GM19025 (cell line): ENCODE results near the gene GDF10.

Source experiments
- ATAC-seq: cut with Tn5 transposase; IDR thresholded peaks from one replicate; pipeline ENCODE4 v1.9.1; 2021; ENCODE audit warnings: mild to moderate bottlenecking, low read depth, moderate library complexity; ENCODE audit not compliant: unreplicated experiment

GDF10 gene

DNA sequence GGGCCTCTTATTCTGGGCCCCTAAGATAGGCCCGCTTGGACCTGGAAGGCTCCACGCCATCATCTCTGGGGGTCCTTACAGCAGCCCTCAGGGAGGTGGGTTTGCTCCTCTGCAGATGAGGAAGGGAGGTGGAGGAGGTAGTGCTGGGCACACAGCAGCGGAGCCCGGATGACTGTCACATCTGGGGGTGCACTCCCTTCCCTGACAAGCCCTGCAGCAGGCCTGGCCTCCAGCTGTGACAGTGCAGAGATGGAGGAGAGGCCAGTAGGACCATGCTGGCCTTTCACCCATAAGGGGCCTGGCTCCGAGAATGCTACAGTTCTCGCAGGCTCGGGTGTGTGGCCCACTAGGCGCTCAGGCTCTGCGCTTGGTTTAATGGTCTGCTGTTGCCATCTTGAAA is 31.5 kb downstream of the GDF10 start:
- no peak for ATAC-seq

DNA sequence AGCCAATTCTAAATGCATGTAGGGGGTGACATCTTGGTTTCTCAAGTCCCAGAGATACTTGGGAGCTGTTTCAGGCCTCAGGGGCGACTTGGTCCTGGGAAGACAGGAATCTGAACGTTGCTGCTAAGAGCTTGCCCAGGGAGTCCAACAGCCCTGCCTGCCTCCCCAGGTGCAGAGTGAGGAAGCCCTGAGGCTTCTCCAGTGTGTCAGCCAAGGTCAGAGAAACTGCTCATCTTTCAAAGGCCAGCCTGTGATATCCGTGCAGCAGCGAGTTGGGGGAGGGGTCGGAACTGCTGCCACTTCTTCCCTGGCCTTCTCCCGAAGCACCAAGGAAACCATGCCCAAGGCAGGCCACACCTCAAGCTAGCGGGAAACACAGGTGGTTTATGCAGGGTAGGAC is 32.0 kb downstream of the GDF10 start:
- ATAC-seq, result no peak

DNA sequence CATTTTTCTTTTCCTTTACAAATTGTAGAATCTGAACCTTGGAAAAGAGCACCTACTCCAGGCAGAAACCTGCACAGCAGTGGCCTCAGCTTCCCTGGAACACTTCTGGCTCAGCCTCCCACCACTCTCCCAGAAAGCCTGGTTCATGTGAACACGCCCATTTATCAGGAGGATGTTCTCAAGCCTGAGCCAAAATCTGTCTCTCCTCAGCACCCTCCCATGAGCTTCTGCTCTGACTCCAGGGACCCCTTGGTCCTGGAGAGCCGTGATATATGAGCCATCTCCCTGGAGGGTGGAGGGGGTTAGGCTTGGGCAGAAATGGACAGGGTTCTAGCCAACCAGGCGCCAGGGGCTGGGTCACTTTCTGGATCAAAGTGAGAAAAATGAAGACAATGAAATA is 32.4 kb downstream of the GDF10 start:
- no peak for ATAC-seq

DNA sequence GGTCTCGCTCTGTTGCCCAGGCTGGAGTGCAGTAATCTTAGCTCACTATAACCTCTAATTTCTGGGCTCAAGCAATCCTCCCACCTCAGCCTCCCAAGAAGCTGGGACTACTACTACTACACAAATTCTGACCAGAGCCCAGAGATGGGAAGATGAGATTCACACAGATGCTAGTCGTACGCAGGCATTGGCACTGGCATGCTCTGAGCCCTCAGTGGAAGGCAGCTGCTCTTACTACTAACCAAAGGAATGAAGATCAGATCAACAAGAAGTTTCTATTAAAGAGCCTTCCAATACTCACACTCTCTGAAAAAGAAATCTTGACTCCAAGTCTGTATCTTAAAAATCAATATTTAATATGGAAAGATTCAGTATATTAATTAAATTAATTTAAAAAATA is 32.9 kb downstream of the GDF10 start:
- ATAC-seq, result no peak

DNA sequence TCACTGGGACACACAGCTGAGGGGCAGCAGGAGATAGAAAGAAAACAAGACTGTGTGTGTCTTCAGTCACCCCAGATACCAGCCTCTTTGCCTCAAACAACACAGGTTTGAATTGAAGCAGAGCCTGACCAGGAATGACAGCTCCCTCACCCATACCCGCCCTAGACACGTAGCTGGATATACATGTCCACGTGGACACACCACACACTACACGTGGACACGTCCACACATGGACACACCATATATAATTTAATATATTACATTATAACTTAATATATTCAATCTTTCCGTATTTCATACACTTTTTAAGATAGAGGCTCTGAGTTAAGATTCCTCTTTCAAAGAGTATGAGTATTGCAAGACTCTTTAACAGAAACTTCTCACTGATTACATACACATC is 33.5 kb downstream of the GDF10 start:
- ATAC-seq, result no peak

DNA sequence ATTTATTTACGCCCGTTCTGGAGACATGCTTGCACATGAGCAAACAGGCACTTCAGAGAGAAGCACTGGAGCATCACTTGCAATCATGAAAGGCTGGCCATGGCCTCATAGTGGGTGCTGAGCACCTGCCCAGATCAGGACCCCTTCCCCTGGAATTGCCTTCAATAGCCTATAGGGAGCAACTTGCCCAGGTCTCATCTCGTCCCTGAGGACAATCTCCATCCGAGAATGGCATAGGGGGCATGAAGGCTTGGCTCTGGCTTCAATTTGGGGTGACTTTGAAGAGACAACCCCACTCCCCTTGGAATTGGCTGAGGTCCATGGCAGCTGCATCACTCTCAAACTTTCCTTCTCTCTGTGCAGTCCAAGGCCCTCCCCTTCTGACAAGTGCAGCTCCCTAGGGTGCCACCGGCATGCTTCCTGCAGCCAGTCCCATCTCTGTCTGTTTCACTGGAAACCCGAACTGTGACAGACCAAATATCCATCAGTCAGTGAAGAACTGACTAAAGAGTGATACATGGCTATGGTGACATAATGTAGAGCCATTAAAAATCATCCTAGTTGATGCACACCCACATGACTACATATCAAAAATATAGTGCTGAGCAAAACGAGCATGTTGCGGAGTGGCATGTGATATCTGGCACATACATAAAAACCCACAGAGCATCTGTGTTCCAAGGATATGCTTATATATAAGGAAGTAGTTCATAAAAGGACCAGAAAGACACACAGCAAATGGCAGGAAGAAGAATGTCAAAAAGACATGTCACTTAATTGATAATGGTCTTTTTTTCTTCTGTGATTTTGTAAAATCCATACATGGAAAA is 34.7 kb downstream of the GDF10 start:
- ATAC-seq, result no peak

DNA sequence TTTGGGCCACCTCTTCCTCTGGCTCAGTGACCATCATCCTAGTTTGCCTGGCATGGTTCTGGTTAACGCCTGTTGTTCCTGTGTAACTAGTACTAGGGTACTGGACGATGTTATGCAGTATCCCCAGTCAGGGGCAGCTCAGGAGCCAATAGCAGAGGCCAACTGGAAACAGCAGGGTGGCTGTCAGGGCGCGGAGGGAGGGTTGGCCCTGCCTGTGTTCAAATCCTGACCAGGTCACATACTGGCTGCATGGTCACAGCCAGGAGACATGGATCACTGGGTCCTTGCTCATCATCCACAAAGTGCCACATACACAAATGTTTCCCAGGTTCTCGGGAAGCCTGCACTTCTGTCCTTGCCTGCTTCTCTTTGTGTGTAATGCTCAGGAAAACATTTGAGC is 35.9 kb downstream of the GDF10 start:
- ATAC-seq, result no peak

DNA sequence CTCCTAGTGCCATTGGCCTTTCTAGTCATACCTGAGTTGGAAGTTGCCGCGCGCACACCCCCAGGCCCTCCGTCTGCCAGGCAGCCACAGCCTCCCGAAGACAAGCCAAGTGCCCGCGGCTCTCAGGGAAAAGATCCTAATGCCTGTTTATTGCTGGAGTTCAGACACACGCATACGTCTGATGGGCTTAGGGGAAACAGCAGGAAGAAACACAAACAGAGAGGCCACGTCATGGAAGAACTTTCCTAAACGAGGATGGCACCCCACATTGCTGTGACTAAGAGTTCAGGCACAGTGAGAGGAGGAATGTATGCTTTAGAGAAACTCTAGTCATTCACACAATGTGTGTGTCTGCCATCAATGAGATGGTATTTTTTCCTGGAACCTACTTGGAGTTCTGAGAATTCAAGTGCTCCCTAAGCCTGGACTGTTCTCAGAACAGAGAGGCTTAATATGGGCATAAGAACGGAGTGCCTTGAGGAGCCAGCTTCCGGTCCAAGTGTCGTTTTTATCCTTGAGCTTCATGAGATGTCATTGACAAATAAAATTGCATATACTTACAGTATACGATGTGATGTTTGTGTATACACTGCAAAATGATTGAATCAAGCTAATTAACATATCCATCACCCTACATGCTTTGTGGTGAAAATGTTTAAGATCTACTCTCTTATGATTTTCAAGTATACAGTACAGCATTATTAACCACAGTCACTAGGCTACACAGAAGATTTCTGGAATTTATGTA is 36.6 kb downstream of the GDF10 start:
- ATAC-seq, result no peak

DNA sequence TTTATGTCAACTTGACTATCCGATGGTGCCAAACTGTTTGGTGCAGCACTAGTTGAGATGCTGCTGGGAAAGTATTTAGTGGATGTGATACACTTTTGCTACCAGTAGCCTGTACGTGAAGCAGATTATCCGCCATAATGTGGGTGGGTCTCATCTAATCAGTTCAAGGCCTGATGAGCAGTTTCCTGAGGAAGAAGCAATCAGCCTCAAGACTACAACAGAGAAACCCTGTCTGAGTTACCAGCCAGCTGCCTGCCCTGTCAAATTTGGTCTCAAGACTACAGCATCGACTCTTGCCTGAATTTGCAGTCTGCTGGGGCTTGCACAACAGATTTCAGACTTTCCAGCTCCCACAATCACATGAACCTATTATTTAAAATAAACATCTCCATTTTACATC is 37.3 kb downstream of the GDF10 start:
- no peak for ATAC-seq

DNA sequence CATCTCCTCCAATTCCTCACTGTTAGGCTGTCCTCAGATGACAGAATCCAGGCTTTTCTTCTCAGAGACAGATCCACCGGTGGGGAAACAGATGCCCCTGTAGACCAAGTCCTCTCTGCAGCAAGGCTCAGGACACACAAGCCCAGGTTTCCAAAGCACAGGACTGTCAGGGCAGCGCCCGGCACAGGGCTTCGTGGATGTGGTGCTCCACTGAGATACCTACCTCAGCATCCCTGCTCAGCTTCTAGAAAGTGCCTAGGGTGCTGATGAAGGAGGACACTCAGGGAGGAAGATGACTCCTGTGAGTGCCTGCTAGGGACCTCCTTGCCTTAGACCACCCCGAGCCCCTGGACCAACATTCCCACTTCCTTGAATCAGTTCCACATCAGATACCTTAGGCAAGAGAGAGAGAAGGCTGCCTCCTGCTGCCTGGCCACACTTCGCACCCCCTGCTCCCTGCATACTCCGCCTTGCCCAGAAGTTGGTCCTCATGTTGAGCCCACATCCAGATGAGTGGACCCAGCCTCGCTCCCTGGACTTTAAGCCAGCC is 39.3 kb downstream of the GDF10 start:
- ATAC-seq, result no peak

DNA sequence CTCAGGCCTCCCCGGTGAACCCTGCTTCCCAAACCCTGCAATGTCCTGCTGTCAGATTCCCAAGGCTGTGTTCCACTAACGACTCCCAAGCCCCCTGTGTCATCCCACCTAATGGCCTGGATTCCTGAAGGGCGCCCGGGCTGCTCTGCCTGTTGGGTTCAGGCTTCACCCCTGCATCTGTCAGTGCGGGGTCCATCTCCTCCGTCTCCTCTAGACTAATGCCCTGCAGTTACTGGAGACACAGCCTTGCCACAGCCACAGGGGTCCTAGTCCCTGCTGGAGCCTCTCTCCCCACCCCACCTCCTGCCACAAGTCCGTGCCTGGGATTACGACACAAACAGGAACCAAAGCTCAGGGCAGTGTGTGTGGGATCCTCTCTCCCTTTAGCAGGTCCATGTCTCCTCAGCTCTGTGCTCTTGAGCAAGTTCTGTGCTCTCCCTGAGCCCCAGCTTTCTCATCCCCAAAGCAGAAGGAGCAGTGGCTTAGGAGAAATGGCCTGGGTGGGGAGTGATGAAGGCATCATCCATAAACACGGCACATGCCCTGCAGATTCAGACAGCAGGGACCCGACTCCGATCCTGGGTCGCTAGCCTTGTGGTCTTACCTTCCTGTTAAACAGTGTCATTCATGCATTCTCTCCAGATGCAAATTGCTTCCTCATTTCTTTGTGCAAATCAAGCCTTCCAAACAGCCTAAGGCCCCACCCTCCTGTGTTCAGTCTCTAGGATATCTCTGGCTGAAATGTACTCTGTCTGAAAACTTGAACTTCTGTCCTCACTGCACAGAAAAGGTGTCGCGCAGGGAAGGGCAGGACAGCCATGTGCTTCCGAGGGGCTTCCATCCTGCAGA is 40.0 kb downstream of the GDF10 start:
- ATAC-seq, result no peak

DNA sequence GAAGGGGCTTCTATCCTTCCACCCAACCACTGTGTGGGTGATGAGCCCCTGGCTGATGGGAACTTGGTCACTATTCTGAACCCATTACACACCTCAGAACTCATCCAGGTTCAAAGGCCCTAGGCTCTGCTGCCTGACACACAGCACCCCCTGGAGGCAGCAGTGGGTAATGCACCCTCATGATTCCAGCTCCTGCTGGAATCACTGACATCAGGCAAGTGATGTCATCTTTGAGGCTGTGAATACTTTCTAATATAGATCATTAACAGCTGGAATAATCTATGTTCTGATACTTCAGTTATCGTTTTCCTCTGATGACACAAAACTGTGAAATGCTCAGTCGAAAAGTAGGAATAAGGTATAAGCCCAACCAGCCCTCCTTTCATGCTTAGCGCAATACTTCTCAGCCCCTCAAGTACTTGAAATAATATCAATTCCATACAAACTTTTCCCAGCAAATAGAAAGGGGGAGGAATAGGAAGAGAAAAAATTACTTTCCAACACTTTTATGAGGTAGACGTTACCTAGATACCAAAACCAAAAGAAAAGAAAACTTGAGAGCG is 40.7 kb downstream of the GDF10 start:
- no peak for ATAC-seq

DNA sequence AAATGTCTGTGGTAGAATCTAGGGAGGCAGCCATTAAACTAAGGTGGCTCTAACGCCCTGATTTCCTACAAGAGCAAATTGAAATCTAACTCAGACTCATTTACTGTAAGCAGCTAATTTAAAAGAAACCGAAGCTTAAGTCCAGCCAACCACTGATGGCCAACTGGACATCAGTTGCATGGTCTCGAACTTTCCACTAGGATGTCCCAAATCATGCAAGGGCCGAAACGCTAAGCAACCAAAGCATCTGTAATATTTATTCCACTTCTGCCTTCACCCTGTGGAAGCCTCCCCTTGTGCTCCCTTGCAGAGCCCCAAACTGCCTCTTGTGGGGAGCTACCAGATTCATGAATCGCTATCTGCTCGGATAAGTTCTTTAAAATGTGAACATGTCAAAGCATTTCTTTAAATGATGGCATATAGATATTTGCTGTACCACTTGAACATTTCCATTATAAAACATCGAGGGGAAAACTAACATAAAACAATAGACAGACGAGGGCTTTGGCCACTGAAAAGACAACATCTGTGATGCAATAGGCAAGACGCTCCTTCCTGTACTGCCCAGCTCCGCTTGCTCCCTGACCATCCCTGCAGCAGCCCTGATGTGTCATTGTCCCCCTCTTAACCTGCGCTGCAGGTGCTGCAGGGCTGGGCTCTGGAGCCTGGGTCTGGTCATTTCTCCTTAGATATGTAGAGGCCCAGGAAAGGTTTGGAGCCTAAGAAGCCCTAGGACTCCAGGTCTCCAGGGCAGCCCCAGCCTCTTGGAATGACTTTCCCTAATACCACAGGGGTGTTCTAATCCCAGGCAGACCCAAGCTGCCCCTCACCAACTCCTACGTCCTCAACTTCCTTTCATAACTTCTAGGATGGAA is 45.2 kb downstream of the GDF10 start:
- ATAC-seq, result no peak

DNA sequence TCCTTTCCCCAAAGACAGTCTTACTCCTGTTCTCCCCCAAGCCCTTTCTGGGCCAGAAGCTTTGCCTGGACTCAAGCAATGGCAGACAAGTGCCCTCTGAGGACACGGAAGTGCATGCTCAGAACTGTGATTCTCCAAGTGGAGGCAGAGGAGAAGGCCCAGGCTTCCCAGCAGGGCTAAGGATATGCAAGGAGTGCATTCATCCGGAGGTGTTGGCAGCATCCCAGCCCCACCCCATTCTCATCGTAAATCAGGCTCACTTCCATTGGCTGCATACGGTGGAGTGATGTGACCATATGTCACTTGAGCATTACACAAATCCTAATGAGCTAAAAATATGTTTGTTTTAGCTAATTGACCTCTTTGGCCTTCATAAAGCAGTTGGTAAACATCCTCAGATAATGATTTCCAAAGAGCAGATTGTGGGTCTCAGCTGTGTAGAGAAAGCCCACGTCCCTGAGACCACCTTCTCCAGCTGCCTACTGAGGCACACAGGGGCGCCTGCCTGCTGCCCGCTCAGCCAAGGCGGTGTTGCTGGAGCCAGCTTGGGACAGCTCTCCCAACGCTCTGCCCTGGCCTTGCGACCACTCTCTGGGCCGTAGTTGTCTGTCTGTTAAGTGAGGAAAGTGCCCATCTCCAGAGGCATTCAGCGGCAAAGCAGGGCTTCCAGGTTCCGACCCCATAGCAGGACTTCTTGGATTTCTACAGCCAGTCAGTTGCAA is 46.7 kb downstream of the GDF10 start:
- no peak for ATAC-seq

DNA sequence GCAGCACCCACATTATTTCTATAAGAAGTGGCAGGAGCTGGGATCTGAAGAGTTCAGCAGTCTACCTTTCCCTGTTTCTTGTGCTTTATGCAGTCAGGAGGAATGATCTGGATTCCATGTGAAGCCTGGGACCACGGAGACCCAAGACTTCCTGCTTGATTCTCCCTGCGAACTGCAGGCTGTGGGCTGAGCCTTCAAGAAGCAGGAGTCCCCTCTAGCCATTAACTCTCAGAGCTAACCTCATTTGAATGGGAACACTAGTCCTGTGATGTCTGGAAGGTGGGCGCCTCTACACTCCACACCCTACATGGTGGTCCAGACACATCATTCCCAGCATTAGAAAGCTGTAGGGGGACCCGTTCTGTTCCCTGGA is 47.3 kb downstream of the GDF10 start:
- ATAC-seq, result no peak

DNA sequence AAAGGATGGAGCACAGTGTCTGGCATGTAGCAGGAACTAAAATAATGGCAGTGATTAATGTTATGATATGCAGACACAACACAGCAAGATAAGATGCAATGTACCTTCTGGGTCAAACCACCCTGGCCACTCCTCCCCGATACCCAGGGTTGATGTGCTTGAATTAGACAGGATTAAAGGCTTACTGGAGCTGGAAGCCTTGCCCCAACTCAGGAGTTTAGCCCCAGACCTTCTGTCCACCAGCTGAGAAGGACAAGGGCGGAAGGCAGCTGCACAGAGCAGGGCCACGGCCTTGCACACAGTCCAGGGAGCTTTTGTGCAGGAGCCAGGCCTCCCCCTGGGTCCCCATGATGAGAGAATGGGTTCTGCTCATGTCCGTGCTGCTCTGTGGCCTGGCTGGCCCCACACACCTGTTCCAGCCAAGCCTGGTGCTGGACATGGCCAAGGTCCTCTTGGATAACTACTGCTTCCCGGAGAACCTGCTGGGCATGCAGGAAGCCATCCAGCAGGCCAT is 48.2 kb downstream of the GDF10 start, which contains the start of gene RBP3:
TSS of gene RBP3 (plus strand) at position 226 of the 514 bp plus-strand sequence. CDS start at position 348, 122 bp downstream.
- no peak for ATAC-seq

DNA sequence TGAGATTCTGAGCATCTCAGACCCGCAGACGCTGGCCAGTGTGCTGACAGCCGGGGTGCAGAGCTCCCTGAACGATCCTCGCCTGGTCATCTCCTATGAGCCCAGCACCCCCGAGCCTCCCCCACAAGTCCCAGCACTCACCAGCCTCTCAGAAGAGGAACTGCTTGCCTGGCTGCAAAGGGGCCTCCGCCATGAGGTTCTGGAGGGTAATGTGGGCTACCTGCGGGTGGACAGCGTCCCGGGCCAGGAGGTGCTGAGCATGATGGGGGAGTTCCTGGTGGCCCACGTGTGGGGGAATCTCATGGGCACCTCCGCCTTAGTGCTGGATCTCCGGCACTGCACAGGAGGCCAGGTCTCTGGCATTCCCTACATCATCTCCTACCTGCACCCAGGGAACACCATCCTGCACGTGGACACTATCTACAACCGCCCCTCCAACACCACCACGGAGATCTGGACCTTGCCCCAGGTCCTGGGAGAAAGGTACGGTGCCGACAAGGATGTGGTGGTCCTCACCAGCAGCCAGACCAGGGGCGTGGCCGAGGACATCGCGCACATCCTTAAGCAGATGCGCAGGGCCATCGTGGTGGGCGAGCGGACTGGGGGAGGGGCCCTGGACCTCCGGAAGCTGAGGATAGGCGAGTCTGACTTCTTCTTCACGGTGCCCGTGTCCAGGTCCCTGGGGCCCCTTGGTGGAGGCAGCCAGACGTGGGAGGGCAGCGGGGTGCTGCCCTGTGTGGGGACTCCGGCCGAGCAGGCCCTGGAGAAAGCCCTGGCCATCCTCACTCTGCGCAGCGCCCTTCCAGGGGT is 48.9 kb downstream of the GDF10 start:
- ATAC-seq, result no peak

DNA sequence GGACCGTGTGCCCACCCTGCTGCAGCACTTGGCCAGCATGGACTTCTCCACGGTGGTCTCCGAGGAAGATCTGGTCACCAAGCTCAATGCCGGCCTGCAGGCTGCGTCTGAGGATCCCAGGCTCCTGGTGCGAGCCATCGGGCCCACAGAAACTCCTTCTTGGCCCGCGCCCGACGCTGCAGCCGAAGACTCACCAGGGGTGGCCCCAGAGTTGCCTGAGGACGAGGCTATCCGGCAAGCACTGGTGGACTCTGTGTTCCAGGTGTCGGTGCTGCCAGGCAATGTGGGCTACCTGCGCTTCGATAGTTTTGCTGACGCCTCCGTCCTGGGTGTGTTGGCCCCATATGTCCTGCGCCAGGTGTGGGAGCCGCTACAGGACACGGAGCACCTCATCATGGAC is 49.5 kb downstream of the GDF10 start:
- no peak for ATAC-seq
